GM21723 (cell line): Measurements from ENCODE around the gene HSFX1.

Experiments
- ATAC-seq: cut with Tn5 transposase; IDR thresholded peaks from one replicate; pipeline ENCODE4 v1.9.1; 2021; ENCODE audit warnings: mild to moderate bottlenecking, moderate library complexity; ENCODE audit not compliant: unreplicated experiment

Gene HSFX1

GRCh38 chrX:149804102-149804501 is 30.2 kb downstream of the HSFX1 start:
- no peak for ATAC-seq

GRCh38 chrX:149807747-149808458 is 34.0 kb downstream of the HSFX1 start:
- no peak for ATAC-seq

- ATAC-seq: no peak
Observed at GRCh38 chrX:149818652-149819051, 44.8 kb downstream of the HSFX1 start.

- no peak for ATAC-seq
Observed at GRCh38 chrX:149819371-149819770, 45.5 kb downstream of the HSFX1 start.

GRCh38 chrX:149825424-149825823 is 51.6 kb downstream of the HSFX1 start:
- ATAC-seq: no peak
